ENCODE data around the gene LIMS1.
"Not testable (repeated sequence)": the region's sequence is repeated elsewhere in the genome, so short reads cannot be mapped to it uniquely, and the experiment has no call there.

DNA sequence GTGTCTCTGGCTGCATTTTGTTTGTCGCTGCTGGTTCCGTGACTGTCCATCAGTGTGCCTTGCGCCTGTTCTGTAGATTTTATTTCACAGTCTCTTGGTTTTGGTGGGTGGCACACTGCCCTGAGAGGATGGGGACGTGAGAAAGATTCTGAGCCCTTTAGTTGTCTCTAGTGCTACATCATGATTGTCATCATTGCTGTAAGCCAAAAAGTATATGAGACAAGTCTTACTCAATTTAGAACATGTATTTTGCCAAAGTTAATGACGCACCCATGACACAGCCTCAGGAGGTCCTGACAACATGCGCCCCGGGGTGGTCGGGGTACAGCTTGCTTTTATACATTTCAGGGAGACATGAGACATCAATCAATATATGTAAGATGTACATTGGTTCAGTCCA is 119.2 kb downstream of the LIMS1 start:
- TF ChIP-seq CTCF, POLR2A (IDR thresholded peaks at IDR 0.05): not testable (repeated sequence)

Measured in lower leg skin (tissue), 3 donors.